ENCODE results near the gene WNT2B.
"Not testable (repeated sequence)": the region's sequence is repeated elsewhere in the genome, so short reads cannot be mapped to it uniquely, and the experiment has no call there.

The WNT2B gene

DNA sequence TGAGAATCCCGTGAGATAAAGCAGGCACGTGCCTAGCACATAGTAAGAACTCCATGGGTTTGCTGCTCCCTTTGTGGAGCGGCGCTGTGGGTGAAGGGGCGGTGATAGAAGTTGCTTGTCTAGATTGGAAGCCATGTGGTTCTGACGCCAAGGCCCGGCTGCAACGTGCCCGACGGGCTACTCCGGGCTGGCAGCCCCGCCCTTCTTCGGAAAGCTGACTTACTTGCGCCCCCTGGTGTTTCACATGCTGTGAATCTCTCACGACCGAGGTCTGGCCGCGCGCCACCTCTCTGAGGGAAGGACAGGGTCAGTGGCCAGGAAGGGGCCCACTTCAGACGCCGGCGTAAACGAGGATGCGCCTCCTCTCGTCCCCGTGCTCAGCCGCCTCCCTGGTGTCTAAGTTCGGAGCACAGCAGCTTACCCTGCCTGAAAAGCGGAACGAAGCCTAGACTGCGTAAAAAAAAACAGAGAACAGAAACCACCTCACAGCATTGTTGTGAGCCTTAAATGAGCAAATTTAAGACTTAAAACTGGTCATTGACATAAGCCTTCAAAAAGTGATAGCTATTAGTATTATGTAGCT lies 42.6 kb upstream of the WNT2B start:
- peak; percentile 70 for TF ChIP-seq CTCF (IDR thresholded peaks at IDR 0.05; ENCODE audit: low read length, missing control alignments)
- peak; percentile 97 for DNase-seq (ENCODE audit: low read depth)
- peak overlapping the region; percentile 44 for H3K4me3 ChIP-seq (replicated peaks; ENCODE audit: low read depth, low read length)

- not testable (repeated sequence) for DNase-seq (ENCODE audit: low read depth); H3K4me3 ChIP-seq (replicated peaks; ENCODE audit: low read depth, low read length)
These were observed 38.4 kb upstream of the WNT2B start for GRCh38 chr1:112470324-112470723.

- H3K4me3 ChIP-seq (replicated peaks; ENCODE audit: low read depth, low read length) = no peak overlapping the region
- no peak for TF ChIP-seq CTCF (IDR thresholded peaks at IDR 0.05; ENCODE audit: low read length, missing control alignments)
- DNase-seq (ENCODE audit: low read depth) = no peak
These were observed 37.8 kb upstream of the WNT2B start for GRCh38 chr1:112470966-112471365.

DNA sequence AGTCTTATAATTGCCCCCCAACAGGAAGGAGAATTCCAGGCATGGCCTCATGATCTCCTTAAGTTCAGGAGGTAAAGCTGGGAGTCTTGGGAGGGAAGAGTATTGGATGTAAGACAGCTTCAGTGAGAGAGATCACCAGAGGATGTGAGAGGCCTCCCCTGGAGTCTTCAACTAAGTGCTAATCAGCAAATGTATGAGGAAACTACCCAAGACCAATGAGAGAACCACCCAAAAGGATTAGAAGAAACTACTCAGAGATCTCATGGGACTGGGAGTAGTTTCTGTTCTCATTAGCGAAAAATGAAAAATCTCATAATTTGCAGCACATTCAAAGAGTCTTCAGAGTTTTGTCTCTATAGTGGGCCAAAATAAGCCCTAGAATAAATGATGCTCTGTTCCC lies 36.6 kb upstream of the WNT2B start:
- no peak for TF ChIP-seq CTCF (IDR thresholded peaks at IDR 0.05; ENCODE audit: low read length, missing control alignments)
- no peak overlapping the region for H3K4me3 ChIP-seq (replicated peaks; ENCODE audit: low read depth, low read length)
- DNase-seq (ENCODE audit: low read depth) = no peak

GRCh38 chr1:112477550-112477949 lies 31.2 kb upstream of the WNT2B start:
- TF ChIP-seq CTCF (IDR thresholded peaks at IDR 0.05; ENCODE audit: low read length, missing control alignments) = no peak
- no peak overlapping the region for H3K4me3 ChIP-seq (replicated peaks; ENCODE audit: low read depth, low read length)
- no peak for DNase-seq (ENCODE audit: low read depth)

- DNase-seq (ENCODE audit: low read depth) = no peak
These were observed 30.5 kb upstream of the WNT2B start for GRCh38 chr1:112478314-112478713.

DNA sequence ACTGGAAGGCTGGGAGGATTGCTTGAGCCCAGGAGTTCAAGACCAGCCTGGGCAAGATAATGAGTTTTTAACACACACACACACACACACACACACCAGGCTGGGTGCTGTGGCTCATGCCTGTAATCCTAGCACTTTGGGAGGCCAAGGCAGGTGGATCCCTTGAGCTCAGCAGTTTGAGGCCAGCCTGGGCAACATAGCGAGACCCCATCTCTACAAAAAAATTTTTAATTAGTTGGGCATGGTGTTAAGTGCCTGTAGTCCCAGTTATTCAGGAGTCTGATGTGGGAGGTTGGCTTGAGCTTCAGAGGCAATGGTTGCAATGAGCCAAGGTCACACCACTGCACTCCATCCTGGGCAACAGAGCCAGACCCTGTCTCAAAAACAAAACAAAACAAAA lies 22.7 kb upstream of the WNT2B start:
- DNase-seq (ENCODE audit: low read depth); H3K4me3 ChIP-seq (replicated peaks; ENCODE audit: low read depth, low read length): not testable (repeated sequence)

More at GRCh38 chr1:112478314-112478713, 30.5 kb upstream of the WNT2B start:
- H3K4me3 ChIP-seq (replicated peaks; ENCODE audit: low read depth, low read length) = no peak overlapping the region
- no peak for TF ChIP-seq CTCF (IDR thresholded peaks at IDR 0.05; ENCODE audit: low read length, missing control alignments)

- DNase-seq (ENCODE audit: low read depth); H3K4me3 ChIP-seq (replicated peaks; ENCODE audit: low read depth, low read length): not testable (repeated sequence)
These were observed 21.1 kb upstream of the WNT2B start for GRCh38 chr1:112487686-112488085.

DNA sequence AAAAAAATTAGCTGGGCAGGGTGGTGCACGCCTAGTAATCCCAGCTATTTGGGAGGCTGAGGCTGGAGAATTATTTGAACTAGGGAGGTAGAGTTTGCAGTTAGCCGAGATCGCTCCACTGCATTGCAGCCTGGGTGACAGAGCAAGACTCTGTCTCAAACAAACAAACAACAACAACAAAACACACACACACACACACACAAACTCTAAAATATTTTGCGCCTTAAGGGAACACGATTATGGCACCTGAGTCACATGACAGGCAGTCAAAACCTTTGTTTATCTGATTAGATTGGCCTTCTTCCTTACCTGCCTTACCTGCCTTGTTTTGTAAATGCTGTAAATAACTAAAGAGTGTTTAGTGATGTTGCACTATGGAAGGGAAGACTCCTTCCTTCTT lies 20.6 kb upstream of the WNT2B start:
- no peak for DNase-seq (ENCODE audit: low read depth)
- no peak for TF ChIP-seq CTCF (IDR thresholded peaks at IDR 0.05; ENCODE audit: low read length, missing control alignments)
- no peak overlapping the region for H3K4me3 ChIP-seq (replicated peaks; ENCODE audit: low read depth, low read length)

Data from fibroblast of pulmonary artery (primary cell).